HG02571 (cell line): ENCODE results near the gene DGKI.

Experiments
- ATAC-seq: cut with Tn5 transposase; IDR thresholded peaks from one replicate; pipeline ENCODE4 v1.9.1; 2021; ENCODE audit warnings: mild to moderate bottlenecking, moderate library complexity; ENCODE audit not compliant: unreplicated experiment

DGKI gene

DNA sequence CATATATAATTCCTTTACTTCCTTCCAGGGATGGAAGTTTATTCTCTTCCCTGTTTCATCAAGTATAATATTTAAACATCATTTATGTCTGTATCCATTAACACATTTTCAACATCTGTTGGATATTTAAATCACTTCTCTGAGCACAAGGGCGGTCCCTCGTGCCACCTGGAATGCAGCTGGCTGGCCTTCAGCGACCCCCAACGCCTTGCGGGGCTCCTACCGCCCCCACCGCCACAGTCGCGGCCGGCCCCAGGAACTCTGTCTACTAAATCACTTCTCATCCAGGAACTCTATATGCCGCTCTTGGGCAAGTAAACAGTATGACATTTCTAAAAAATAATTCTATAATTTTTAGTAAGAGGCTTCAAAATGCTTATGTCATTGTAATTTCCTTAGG lies 282.1 kb downstream of the DGKI start:
- ATAC-seq, result no peak

DNA sequence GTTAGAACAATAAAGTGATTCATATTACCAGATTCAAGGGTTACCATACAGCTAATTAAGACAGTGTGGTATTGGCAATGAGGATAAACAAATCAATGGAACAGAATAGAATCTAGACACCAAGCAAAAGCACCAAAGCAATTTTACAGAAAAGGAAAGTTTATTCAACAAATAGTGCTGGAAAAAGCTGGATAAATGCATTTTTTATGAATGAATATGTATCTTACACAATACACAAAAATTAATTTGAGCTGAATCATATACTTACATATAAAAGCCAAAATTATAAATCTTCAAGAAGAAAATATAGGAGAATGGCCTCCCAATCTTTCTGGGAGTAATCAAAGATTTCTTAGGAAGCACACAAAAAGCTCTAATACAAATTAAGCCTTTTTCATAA lies 282.8 kb downstream of the DGKI start:
- ATAC-seq, result no peak

DNA sequence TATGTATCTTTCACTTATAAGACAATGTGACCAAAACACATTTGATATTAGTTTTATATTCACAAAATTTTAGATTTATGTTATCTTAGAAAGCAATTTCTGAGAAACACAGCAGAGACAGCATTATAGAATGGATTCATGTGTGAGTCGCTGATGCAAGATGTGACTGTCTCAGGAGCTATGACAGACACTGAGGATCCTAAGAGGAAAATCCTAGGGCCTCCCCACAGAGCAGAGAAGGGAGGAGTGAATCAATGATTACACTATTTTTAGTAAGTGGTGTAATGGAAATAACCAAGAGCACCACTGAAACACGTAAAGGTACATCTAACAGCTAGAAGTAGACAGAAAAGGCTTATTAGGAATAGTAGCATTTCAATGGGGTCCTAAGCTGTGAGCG lies 299.3 kb downstream of the DGKI start:
- no peak for ATAC-seq

DNA sequence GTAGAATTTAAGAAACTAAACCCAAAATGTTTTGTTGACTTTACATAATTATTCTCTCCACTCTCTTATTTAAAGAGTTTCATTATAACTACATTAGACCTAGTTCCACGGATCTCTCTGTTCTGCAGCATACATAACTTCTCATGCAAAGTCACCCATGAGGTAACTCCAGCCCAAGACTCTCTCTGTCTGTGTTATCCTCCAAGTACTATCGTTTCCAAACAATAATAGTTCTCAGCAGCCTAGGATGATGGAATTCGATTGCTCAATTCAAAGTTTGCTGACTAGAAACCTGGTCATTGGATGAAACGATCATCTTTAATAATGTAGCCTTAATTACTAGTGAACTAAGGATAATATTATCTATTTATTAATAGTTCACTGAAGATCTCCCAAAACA lies 300.1 kb downstream of the DGKI start:
- no peak for ATAC-seq

DNA sequence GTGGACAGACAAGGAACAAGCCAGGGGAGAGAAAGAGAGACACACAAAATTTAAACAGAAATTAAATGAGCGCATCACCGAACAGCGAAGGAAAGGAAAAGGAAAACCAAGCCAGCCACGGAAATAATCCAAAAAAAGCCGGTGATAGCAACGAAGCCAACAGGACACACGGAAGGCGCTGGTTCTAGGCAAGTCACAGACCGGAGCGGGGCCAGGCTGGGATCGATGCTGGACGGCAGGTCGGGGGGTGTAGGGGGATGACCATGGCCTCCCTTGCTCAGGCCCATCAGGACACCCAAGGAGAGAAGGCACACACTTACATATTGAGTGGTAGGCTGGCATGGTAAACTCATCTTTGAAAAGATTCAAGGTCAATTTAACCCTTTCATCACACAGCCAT lies 300.8 kb downstream of the DGKI start:
- no peak for ATAC-seq

DNA sequence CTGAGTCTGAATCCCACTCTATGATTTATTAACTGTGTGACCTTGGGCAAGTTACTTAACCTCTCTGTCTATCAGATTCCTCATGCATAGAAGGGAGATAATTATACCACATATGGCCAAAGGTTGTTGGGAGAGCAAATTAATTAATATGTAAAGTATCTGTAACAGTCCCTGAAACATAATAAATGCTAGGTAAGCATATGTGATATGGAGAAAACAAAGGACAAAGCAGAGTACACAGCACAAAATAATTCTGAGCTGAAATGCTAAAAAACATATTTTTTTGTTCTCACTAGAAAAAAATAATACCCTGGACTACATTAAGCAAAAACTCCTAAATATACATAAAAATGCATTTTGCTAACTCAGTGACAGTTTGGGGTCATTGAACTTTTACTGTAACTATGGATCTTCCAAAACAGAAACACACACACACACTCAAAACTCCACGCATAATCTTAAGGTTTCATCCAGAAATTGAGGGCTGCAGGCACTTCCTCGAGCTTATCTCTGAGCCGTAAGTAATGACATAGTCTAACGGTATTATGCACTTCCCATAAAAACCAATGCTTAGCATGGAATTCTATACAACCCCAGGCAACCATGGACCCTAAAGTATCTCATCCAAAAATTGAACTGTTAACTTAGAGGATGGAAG lies 301.6 kb downstream of the DGKI start:
- ATAC-seq, result no peak

DNA sequence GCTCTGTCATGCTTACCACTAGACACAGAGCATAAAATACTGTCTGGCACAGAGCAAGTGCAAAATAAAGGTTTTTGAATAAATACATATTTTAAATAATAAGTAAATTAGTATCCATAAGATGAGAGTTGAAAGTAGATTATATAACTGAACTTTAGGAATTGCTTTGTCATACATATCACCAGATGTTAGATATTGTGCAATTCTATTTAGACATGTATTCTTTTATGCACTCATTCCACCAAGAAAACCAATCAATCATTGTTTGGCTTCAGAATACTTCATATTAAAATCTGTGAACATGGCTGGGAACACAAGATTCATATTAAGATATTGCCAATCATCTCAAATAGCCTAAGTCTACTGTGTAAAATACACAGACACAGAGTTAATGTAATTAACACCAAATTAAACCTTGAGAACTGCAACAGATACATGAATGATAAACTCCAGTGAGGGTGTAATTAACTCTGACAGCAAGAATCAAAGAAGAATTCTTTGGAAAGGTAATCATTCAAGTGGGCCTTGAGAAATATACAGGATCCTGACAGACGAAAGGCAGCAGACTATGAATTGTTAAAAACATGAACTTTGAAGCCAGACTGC lies 302.2 kb downstream of the DGKI start:
- ATAC-seq, result no peak

DNA sequence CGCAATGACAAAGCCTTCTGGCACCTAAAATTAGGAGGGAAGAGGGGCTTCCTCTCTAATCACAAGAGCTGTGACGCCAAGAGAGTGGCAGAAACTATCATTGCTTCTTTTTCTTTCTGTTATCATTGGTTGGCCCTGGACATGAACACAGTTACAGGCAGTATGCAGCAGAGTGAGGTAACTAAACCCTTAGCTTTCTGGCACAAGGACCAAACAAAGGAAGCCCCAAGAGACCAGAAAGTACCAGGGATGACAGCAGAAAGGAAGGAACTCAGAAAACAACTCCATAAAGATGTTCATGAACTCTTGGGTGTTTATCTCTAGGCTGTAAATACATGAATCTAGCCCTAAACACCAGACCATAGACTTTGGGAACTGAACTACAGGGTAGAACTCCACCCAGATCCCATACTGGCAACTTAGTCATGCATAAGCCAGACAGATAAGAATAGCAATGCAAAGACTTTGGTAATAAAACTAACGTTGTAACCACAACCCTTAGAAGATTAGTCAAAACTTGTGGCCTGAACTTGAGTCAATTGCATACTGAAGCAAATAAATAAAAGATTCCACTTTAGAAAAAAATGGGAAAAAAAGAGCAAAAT lies 307.6 kb downstream of the DGKI start:
- no peak for ATAC-seq

DNA sequence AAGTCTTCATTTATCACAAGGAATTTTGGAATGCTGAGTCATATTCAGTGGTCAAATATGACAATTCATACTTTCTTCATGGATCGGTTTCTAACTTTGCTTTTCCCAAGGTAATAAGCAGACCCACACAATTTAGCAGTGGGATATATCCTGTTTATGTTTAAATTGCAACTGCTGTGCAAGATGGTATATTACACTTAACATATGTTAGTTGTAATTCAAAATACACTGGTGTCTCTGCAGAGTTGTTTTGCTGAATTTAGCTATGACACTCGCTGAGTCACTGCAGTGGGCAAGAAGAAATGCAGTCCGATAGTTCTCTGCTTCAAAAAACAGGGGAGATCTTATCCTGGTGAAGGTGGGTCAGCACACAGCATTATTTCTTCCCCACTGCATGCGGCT lies 308.4 kb downstream of the DGKI start:
- ATAC-seq, result no peak

DNA sequence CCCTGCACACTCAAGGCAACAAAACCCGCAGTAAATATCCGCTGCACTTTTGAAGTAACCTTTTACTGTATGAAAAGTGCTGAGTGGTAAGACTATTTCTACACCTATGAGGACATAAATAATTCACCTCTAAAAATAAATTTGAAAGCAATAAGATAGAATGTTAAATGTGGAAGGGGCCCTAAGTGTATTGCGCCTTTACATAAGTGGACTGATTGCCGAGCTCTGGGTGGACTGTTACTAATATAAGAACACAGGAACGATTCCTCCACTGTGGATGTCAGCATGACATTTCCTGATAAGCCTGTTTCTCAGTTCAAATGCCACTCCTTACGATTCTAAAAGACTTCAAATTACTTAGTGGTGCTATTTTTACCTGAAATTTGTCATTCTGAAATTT lies 311.2 kb downstream of the DGKI start:
- ATAC-seq, result no peak

DNA sequence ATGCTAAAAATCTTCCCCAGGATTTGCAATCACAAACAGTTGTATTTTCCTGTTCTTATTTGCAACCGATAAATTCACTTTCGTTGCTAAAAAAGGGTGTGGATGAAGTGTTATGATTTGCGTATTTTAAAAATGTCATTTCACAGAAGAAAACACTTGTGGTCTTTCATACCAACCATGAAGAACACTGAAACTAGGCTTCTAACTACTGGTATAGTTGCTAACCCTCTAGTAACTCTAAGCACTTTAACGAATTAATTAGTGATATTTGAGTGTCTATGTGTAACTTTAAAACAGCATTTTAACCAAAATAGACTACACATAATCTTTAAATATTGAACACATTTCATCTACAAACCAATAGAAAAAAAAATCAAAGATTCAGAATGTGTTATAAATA lies 315.1 kb downstream of the DGKI start:
- no peak for ATAC-seq

DNA sequence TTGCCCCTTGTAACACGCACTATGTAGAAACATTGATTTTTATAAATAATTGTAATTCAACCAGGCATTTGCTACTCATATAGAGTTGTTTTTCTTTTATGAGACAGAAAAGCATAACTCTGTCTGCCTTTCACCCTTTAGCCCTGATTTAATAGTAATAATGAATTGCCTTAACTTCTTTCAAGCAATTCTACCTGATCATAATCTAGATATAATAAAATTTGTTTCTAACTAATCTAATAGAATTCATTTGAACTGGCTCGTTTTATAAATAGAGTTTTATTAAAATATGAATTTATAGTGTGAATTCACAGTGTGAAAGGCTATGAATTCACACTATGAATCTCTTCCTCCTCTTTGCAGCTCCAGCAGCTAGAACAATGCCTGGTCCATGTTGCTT lies 319.1 kb downstream of the DGKI start:
- ATAC-seq, result no peak

DNA sequence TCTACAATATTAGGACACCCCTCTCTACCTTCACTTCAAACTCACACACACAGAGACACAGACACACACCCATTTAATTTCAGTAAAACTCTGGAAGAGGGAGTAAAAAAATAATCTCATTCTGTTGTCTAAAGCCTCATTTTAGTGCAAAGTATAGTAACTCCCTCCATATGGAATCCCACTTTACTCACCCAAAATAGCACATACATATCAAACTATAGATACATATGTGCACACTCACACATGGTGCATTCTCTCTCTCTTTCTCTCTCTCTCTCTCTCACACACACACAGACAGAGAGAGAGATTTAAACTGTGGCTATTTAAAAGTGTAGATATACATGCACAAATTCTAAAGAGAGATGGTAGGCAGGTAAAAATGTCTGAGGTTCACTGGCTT lies 323.6 kb downstream of the DGKI start:
- no peak for ATAC-seq

DNA sequence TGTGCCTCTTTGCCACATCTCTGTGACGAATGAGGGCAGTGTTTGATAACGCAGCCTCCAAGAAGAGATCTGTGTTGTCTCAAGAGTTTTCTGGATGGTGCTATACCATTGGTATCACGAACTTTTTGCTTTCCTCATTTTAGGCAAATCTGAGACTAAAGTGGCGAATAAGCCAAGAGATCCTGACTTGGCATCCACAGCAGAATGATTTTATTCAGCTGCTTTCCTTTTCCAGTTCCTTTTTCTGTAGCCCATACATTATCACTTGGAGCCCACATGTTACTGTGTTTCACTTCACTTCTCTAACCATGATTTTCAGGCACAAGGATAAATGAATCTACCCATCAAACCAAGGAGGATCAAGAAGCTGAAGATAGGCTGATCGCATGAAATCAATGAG lies 325.3 kb downstream of the DGKI start:
- no peak for ATAC-seq

DNA sequence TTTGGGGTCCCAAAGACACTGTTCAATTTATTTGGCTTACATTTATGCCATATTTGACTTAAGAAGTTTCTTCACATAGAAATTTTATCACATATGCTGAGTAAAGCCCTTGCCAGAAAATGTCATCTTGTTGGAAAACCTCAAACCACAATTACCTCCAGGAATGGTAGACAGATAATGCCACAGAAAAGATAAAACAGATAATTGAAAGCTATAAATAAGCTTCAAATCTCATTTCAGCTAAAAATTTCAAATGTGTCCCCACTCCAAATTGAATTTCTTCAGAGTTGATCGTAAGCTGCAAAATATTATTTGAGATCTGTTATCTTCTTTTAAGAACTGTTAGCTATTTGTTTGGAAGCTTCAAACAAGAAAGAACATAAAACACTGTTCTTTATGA lies 326.8 kb downstream of the DGKI start:
- ATAC-seq, result no peak

DNA sequence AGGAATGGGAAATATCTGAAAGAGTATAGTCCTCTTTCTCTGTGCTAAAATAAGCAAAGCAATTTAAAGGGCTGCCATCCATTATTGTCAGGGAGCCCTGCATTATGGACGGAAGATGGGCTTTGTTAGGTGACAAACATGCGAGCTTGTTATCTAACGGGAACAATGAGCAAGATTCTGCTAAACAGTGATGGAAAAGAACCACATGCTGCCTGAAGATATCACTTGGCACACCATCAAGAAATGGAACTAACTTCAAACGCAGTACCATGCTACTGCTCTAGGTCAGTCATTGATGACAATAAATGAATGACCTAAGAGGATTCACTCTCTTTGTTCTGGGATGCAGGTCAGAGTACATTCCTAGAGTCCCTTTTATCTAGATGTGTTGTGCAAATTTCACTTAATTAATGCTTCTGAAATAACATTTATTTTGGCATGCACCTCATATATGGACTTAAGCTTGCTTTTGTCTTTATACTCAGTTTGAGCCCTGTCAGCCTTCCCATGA lies 327.5 kb downstream of the DGKI start:
- no peak for ATAC-seq

DNA sequence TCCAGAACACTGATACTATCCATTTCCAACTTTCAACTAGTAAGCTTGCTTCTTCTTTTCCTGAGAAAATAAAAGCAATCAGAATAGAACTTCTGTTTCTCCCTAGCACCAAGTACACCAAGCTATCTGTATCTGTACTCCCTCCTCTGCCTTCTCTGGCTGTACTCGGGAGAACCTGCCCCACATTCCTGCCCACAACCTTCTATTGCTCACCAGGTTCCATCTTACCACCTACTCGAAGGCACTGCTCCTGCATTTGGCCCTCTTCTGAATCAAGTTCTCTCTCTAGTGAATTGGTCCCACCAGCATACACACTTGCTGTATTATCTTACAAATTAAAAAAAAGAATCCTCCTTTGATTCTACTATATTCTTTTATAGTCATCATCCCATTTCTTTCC lies 333.7 kb downstream of the DGKI start:
- no peak for ATAC-seq

DNA sequence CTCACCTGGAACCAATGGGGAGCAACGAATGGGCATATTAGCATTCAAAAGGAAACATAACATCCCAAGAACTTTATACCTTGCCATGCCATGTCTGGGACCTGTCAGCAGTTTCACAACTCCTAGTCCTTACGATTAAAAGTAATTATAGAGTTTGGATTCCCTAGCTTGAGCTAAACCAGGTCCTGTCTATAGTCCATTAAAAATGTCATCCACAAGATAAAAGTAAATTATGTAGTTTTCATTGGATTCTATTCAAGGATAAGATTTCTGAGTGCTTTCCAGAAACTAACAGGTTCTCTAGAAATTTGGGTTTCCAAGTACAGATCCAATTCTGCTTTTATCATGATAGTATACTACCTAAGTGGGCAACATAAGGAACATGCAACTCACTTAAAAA lies 339.7 kb downstream of the DGKI start:
- ATAC-seq, result no peak

DNA sequence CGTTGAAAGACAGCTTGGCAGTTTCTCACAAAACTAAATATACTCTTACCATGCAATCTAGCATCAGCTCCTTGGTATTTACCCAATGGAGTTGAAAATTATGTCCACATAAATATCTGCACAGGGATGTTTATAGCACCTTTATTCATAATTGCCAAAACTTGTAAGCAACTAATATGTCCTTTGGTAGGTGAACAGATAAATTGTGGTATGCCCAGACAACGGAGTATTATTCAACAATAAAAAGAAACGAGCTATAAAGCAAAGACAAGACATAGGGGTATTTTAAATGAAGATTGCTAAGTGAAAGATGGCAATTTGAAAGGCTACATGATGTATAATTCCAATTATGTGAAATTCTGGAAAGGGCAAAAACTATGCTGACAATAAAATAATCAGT lies 340.7 kb downstream of the DGKI start:
- no peak for ATAC-seq

DNA sequence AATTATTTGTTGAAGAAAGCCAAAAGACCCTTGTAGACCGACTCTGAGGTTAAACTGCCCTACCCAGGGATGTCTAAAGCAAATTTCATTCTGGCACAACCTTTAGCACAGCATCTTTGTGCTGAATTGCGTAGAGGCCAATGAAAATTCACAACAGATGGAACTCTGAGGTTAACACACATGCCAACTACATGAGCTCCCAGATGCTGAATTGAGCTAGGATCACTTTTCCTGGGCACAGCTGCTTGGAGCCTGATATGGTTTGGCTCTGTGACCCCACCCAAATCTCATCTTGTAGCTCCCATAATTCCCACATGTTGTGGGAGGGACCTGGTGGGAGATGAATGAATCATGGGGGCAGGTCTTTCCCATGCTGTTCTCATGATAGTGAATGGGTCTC lies 345.2 kb downstream of the DGKI start:
- ATAC-seq, result no peak

DNA sequence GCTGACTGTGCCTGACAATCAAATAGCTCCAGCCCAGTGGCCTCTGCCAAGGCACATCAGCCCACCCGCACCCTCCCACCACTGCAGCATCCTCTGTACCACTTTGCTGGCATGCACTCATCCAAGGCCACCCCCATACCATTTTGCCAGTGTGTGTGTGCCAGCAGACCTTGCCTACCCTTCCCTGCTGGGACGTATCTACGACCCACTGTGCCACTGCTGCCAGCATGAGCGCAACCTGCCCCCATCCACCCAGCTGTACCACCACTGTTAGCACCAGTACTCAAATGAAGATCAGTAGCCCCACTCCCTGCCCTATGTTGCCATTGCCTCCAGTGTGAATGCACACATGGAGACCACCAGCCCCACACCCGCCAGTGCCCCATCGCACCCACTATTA lies 353.9 kb downstream of the DGKI start:
- no peak for ATAC-seq

DNA sequence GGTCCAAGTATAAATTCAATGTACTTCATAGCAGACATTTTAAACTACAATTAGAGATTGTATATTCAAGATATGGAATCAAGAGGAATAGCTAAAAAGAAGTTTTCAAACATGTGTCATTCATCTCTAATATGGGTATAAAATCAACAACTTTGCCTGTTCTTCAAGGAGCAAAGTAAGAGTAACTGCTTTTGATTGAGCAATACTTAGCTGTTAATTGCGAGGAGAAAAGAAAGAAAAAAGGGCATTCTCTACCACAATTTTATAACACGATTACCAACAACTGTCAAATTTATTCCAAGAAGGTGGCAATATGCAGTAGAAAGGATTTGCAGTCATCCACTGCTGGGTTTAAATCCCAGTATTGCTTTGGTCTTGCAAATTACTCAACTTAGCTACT lies 356.9 kb downstream of the DGKI start:
- no peak for ATAC-seq

DNA sequence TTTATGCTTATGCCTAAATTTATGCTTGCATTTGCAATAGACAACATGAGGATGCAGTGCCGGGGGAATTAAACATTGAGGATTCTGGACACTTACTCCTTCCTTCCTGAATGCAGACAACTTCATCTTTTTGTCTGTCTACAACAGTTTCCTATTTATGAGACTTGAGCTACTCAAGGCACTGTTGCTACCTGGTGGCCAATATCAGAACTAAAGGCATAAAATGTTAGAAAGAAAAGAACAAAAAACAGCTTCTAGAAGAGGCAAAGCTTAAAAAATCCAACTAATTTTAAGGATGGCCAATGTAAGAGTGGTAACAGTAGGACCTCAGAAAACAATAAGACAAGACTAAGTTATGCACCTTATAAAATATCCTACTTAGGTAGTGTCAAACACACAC lies 358.7 kb downstream of the DGKI start:
- ATAC-seq, result no peak
